Ovary (tissue), 3 donors: ENCODE results near the gene UGDH.

Source experiments
- POLR2A ChIP-seq: fragments of 450-650 bp; IDR thresholded peaks from one replicate; pipeline ENCODE4 v1.6.1; 2017; ENCODE audit warnings: antibody characterized with exemption, mild to moderate bottlenecking, moderate library complexity
- TF ChIP-seq, protein P1 (sequence below), 3 donors: fragments of 450-650 bp in 2 of 3; fragments of 200-600 bp in 1 of 3; IDR thresholded peaks; one replicate each; pipeline versions ENCODE4 v1.5.1 to v1.8.0; 2016 to 2022; ENCODE audit warnings: antibody characterized with exemption in 3 of 3, mild to moderate bottlenecking in 1 of 3
- donor health status: DM: no; HTN: no; CAD: no.

DNA sequence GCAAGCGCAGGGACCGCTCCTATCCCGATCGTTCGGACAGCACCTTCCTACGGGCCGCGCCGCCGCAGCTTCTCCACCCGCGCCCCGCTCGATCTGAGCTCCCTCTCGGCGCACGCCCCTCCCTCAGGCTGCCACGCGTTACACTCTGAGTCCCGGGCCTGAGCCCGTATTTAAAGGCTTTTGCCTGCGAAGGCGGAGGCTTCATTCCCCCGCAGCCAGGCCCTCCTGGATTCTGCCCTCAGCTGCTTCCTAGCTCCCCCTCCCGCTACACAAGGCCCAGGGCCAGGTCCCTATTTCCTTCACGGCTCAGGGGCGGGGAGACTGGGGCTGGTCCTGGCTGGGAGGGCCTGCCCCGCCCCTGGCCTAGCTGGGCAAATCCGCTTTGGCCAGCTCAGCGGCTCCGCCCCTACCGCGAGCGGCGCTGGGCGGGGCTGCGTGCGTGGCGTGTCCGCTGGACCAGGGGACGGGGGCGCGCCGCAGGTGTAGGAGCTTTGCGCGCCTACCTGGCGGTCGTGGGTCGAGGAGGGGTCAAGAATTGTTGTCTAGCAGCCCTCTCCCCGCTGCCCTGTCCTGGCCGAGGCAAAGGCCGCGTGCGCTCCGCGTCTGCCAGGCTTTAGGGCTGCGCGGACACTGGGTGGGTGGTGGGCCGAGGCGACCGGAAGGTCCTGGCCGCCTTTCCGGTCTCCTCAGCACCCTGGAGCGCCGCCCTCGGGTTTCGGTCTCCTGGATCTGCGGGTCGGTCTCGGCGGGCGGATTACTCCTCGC lies at the start of gene UGDH:
- peak; percentile 98 for TF ChIP-seq POLR2A
- TF ChIP-seq, protein P1, sequence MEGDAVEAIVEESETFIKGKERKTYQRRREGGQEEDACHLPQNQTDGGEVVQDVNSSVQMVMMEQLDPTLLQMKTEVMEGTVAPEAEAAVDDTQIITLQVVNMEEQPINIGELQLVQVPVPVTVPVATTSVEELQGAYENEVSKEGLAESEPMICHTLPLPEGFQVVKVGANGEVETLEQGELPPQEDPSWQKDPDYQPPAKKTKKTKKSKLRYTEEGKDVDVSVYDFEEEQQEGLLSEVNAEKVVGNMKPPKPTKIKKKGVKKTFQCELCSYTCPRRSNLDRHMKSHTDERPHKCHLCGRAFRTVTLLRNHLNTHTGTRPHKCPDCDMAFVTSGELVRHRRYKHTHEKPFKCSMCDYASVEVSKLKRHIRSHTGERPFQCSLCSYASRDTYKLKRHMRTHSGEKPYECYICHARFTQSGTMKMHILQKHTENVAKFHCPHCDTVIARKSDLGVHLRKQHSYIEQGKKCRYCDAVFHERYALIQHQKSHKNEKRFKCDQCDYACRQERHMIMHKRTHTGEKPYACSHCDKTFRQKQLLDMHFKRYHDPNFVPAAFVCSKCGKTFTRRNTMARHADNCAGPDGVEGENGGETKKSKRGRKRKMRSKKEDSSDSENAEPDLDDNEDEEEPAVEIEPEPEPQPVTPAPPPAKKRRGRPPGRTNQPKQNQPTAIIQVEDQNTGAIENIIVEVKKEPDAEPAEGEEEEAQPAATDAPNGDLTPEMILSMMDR (IDR thresholded peaks at IDR 0.05), result peak in 2 of 3 donors; percentile 19 to 30
